Measurements from ENCODE around the gene OR8J3. TPM values are rescaled to one million over a fixed set of nuclear protein-coding genes. Genes with fewer than 3 reads are reported as not detected.
"Not testable (repeated sequence)": the region's sequence is repeated elsewhere in the genome, so short reads cannot be mapped to it uniquely, and the experiment has no call there.

The OR8J3 gene
- total and polyA plus RNA-seq, 2 experiments from 2014 or later, result not detected

GRCh38 chr11:56151376-56151775 is 11.4 kb upstream of the OR8J3 start:
- Histone ChIP-seq H3K9me3 (ENCODE audit: low read depth) (no peaks in the 10 kb centered on the region), H3F3A (ENCODE audit: insufficient read depth) (no peaks in the 10 kb centered on the region), H3K9ac (no peak overlapping the region), H4K20me1 (ENCODE audit: insufficient read depth) (no peaks in the 10 kb centered on the region), H3K36me3 (ENCODE audit: low read depth) (no peaks in the 10 kb centered on the region), H3K4me2 (ENCODE audit: unreplicated experiment) (no peak overlapping the region), H3K27ac (no peak overlapping the region), H3K4me1 (ENCODE audit: insufficient read depth) (no peaks in the 10 kb centered on the region), H3K4me3 (no peak overlapping the region), H3K9me2 (ENCODE audit: insufficient read depth) (no peaks in the 10 kb centered on the region), H3K27me3 (replicated peaks; ENCODE audit: insufficient read depth) (no peaks in the 10 kb centered on the region), H2AFZ (no peak overlapping the region), H3K79me2 (ENCODE audit: insufficient read depth) (no peaks in the 10 kb centered on the region)
- in situ Hi-C loops (cut with MboI), result no loop called here
- TF ChIP-seq EZH2 (IDR thresholded peaks at IDR 0.05; ENCODE audit: insufficient read depth, poor library complexity, severe bottlenecking) (no peak), EZH2phosphoT487 (IDR thresholded peaks at IDR 0.05; ENCODE audit: insufficient read depth, low read depth) (no peak)
- WGBS, 2 experiments (ENCODE audit: low coverage in 1 of 2, low lambda C conversion rate in 2 of 2, missing lambda C conversion rate in 2 of 2), result 0 to 10% methylated on average over 1 of the region's 1 CpG
- no peak for DNase-seq

- H3K4me3 ChIP-seq; H3K27ac ChIP-seq; H4K20me1 ChIP-seq (ENCODE audit: insufficient read depth); H3K4me2 ChIP-seq (ENCODE audit: unreplicated experiment); H2AFZ ChIP-seq; H3K9me3 ChIP-seq (ENCODE audit: low read depth); H3K79me2 ChIP-seq (ENCODE audit: insufficient read depth); H3K9ac ChIP-seq; H3K9me2 ChIP-seq (ENCODE audit: insufficient read depth); in situ Hi-C loops (cut with MboI); DNase-seq; H3F3A ChIP-seq (ENCODE audit: insufficient read depth); H3K36me3 ChIP-seq (ENCODE audit: low read depth); H3K27me3 ChIP-seq (replicated peaks; ENCODE audit: insufficient read depth); H3K4me1 ChIP-seq (ENCODE audit: insufficient read depth): not testable (repeated sequence)
- WGBS, 2 experiments (ENCODE audit: low coverage in 1 of 2, low lambda C conversion rate in 2 of 2, missing lambda C conversion rate in 2 of 2), result 73 to 87% methylated on average over 10 to 30 of the region's 30 CpGs
These were observed 3.7 kb upstream of the OR8J3 start for GRCh38 chr11:56143681-56144080.

GRCh38 chr11:56122073-56122472 is 17.9 kb downstream of the OR8J3 start, which contains the start of gene OR8H3:
OR8H3 (plus strand) TSS chr11:56122373; CDS start chr11:56122373, 0 bp downstream.
- no peak for DNase-seq
- no peak within 1 kb of the TSS for H3K27ac ChIP-seq
- H3K27me3 ChIP-seq (replicated peaks; ENCODE audit: insufficient read depth), result no peaks in the 10 kb centered on the region
- no peak within 1 kb of the TSS for H3K4me2 ChIP-seq (ENCODE audit: unreplicated experiment)
- H4K20me1 ChIP-seq (ENCODE audit: insufficient read depth), result no peaks in the 10 kb centered on the region
- H3K79me2 ChIP-seq (ENCODE audit: insufficient read depth), result no peaks in the 10 kb centered on the region
- H3K9ac ChIP-seq, result no peak within 1 kb of the TSS
- H3K9me2 ChIP-seq (ENCODE audit: insufficient read depth), result no peaks in the 10 kb centered on the region
- H3F3A ChIP-seq (ENCODE audit: insufficient read depth), result no peaks in the 10 kb centered on the region
- H3K4me1 ChIP-seq (ENCODE audit: insufficient read depth), result no peaks in the 10 kb centered on the region
- no peak within 1 kb of the TSS for H3K4me3 ChIP-seq
- H3K36me3 ChIP-seq (ENCODE audit: low read depth), result no peaks in the 10 kb centered on the region
- TF ChIP-seq EZH2 (IDR thresholded peaks at IDR 0.05; ENCODE audit: insufficient read depth, poor library complexity, severe bottlenecking), result no peak
- no peak within 1 kb of the TSS for H2AFZ ChIP-seq
- in situ Hi-C loops (cut with MboI), result no loop called here
- H3K9me3 ChIP-seq (ENCODE audit: low read depth), result no peaks in the 10 kb centered on the region
- WGBS, 2 experiments (ENCODE audit: low coverage in 1 of 2, low lambda C conversion rate in 2 of 2, missing lambda C conversion rate in 2 of 2), result 15 to 24% methylated on average over 6 of the region's 6 CpGs

- H3F3A ChIP-seq (ENCODE audit: insufficient read depth), result no peaks in the 10 kb centered on the region
- H3K36me3 ChIP-seq (ENCODE audit: low read depth), result no peaks in the 10 kb centered on the region
- TF ChIP-seq EZH2phosphoT487 (IDR thresholded peaks at IDR 0.05; ENCODE audit: insufficient read depth, low read depth) (no peak), EZH2 (IDR thresholded peaks at IDR 0.05; ENCODE audit: insufficient read depth, poor library complexity, severe bottlenecking) (no peak)
- H3K4me3 ChIP-seq, result no peak within 1 kb of the TSS
- no peak within 1 kb of the TSS for H2AFZ ChIP-seq
- H3K79me2 ChIP-seq (ENCODE audit: insufficient read depth), result no peaks in the 10 kb centered on the region
- no peaks in the 10 kb centered on the region for H3K9me2 ChIP-seq (ENCODE audit: insufficient read depth)
- no peak within 1 kb of the TSS for H3K27ac ChIP-seq
- no peaks in the 10 kb centered on the region for H3K27me3 ChIP-seq (replicated peaks; ENCODE audit: insufficient read depth)
- H4K20me1 ChIP-seq (ENCODE audit: insufficient read depth), result no peaks in the 10 kb centered on the region
- H3K9me3 ChIP-seq (ENCODE audit: low read depth), result no peaks in the 10 kb centered on the region
- no peaks in the 10 kb centered on the region for H3K4me1 ChIP-seq (ENCODE audit: insufficient read depth)
- H3K4me2 ChIP-seq (ENCODE audit: unreplicated experiment), result no peak within 1 kb of the TSS
- in situ Hi-C loops (cut with MboI), result no loop called here
- no peak for DNase-seq
- no peak within 1 kb of the TSS for H3K9ac ChIP-seq
These were observed 36.7 kb downstream of the OR8J3 start, which contains the start of gene OR8H2 for GRCh38 chr11:56103210-56103737. OR8H2 (plus strand) TSS chr11:56103687; CDS start chr11:56105043, 1,356 bp downstream.

- Histone ChIP-seq H3K27ac (no peak within 1 kb of the TSS), H3K4me1 (ENCODE audit: insufficient read depth) (no peaks in the 10 kb centered on the region), H3K79me2 (ENCODE audit: insufficient read depth) (no peaks in the 10 kb centered on the region), H3K9ac (no peak within 1 kb of the TSS), H3K9me2 (ENCODE audit: insufficient read depth) (no peaks in the 10 kb centered on the region), H3K36me3 (ENCODE audit: low read depth) (no peaks in the 10 kb centered on the region), H2AFZ (no peak within 1 kb of the TSS), H3K27me3 (replicated peaks; ENCODE audit: insufficient read depth) (no peaks in the 10 kb centered on the region), H4K20me1 (ENCODE audit: insufficient read depth) (no peaks in the 10 kb centered on the region), H3K9me3 (ENCODE audit: low read depth) (no peaks in the 10 kb centered on the region), H3F3A (ENCODE audit: insufficient read depth) (no peaks in the 10 kb centered on the region), H3K4me3 (no peak within 1 kb of the TSS), H3K4me2 (ENCODE audit: unreplicated experiment) (no peak within 1 kb of the TSS)
- WGBS, 2 experiments (ENCODE audit: low coverage in 1 of 2, low lambda C conversion rate in 2 of 2, missing lambda C conversion rate in 2 of 2), result 20 to 27% methylated on average over 3 of the region's 3 CpGs
- no peak for DNase-seq
- no peak for TF ChIP-seq EZH2phosphoT487 (IDR thresholded peaks at IDR 0.05; ENCODE audit: insufficient read depth, low read depth)
- TF ChIP-seq EZH2 (IDR thresholded peaks at IDR 0.05; ENCODE audit: insufficient read depth, poor library complexity, severe bottlenecking), result no peak
- in situ Hi-C loops (cut with MboI), result no loop called here
These were observed 47.0 kb downstream of the OR8J3 start, which contains the start of gene OR8I2 for GRCh38 chr11:56093008-56093407. OR8I2 (plus strand) TSS chr11:56093308; CDS start chr11:56093308, 0 bp downstream.
